IMR-90 (cell line): Measurements from ENCODE around the gene PEX5L. TPM values are rescaled to one million over a fixed set of nuclear protein-coding genes. Genes with fewer than 3 reads are reported as not detected.

Experiments
- ATAC-seq: fragments of 200-7000 bp; cut with Tn5 transposase; 2 replicates; pipeline ENCODE4 v1.9.1; 2020; ENCODE audit warnings: low read depth, mild to moderate bottlenecking, moderate library complexity
- BruUV-seq: library from RNA; stranded (reverse); fragments of 400-500 nt; replicated peaks from 2 replicates; lab custom pipeline; 2021; lab: Mats Ljungman, UMichigan
- CTCF ChIA-PET: fragments of 300-600 bp; formaldehyde crosslinking; extraction: SDS; loops from one replicate; lab custom pipeline; 2021; ENCODE audit warnings: antibody characterized with exemption; lab: Yijun Ruan, JAX
- POLR2A ChIA-PET: fragments of 300-600 bp; sonication (Branson Sonifier 250); formaldehyde crosslinking; loops from one replicate; lab custom pipeline; 2022; ENCODE audit warnings: antibody characterized with exemption; ENCODE audit not compliant: unreplicated experiment; lab: Charles Lee
- DNase-seq: peaks from one replicate; pipeline ENCODE4 v3.0.0; 2013
- H2AFZ ChIP-seq: replicated peaks from 2 replicates; pipeline ENCODE3; 2013; ENCODE audit warnings: low read length, mild to moderate bottlenecking; ENCODE audit not compliant: poor library complexity
- H2AK5ac ChIP-seq: 2 replicates; pipeline ENCODE4 v1.6.1; 2013; ENCODE audit warnings: low read depth, low read length, inconsistent platforms
- H2AK9ac ChIP-seq: replicated peaks from 2 replicates; pipeline ENCODE3; 2013; ENCODE audit warnings: mild to moderate bottlenecking, low read depth, low read length, moderate library complexity; ENCODE audit not compliant: poor library complexity
- H2BK120ac ChIP-seq: 2 replicates; pipeline ENCODE4 v1.6.1; 2013; ENCODE audit warnings: low read depth, low read length, inconsistent platforms
- H2BK15ac ChIP-seq: 3 replicates; pipeline ENCODE4 v1.6.1; 2013; ENCODE audit warnings: low read depth, low read length, inconsistent platforms
- H2BK20ac ChIP-seq: 2 replicates; pipeline ENCODE4 v1.6.1; 2013; ENCODE audit warnings: low read depth, mild to moderate bottlenecking, inconsistent platforms, low read length, moderate library complexity
- H2BK5ac ChIP-seq: 2 replicates; pipeline ENCODE4 v1.6.1; 2013; ENCODE audit warnings: mild to moderate bottlenecking, low read depth, low read length, inconsistent platforms; ENCODE audit not compliant: poor library complexity, severe bottlenecking
- H3K14ac ChIP-seq: replicated peaks from 2 replicates; pipeline ENCODE4 v1.6.1; 2013; ENCODE audit warnings: low read depth, low read length, inconsistent platforms
- H3K18ac ChIP-seq: 2 replicates; pipeline ENCODE4 v1.6.1; 2013; ENCODE audit warnings: low read depth, low read length, control low read depth
- H3K23ac ChIP-seq: 2 replicates; pipeline ENCODE4 v1.6.1; 2013; ENCODE audit warnings: low read depth, low read length, inconsistent platforms
- H3K27ac ChIP-seq: 2 replicates; pipeline ENCODE4 v1.5.1; 2013; ENCODE audit warnings: mild to moderate bottlenecking, control low read depth, low read length; ENCODE audit not compliant: insufficient read depth
- H3K27me3 ChIP-seq: 2 replicates; pipeline ENCODE4 v1.6.1; 2013; ENCODE audit warnings: low read length; ENCODE audit not compliant: control insufficient read depth, insufficient read depth
- H3K36me3 ChIP-seq: 2 replicates; pipeline ENCODE4 v1.6.1; 2013; ENCODE audit warnings: low read length, mixed read lengths; ENCODE audit not compliant: control insufficient read depth, insufficient read depth
- H3K4ac ChIP-seq: 2 replicates; pipeline ENCODE4 v1.6.1; 2013; ENCODE audit warnings: low read depth, low read length, inconsistent platforms
- H3K4me1 ChIP-seq: 2 replicates; pipeline ENCODE4 v1.6.1; 2013; ENCODE audit warnings: low read length, mixed read lengths; ENCODE audit not compliant: control insufficient read depth, insufficient read depth
- H3K4me2 ChIP-seq: 2 replicates; pipeline ENCODE4 v1.6.1; 2013; ENCODE audit warnings: low read depth, mild to moderate bottlenecking, control low read depth, low read length, moderate library complexity
- H3K4me3 ChIP-seq: 2 replicates; pipeline ENCODE4 v1.5.1; 2013; ENCODE audit warnings: low read depth, mild to moderate bottlenecking, control low read depth, low read length, moderate library complexity; ENCODE audit not compliant: insufficient read depth
- H3K56ac ChIP-seq: 2 replicates; pipeline ENCODE4 v1.6.1; 2013; ENCODE audit warnings: low read length, inconsistent platforms; ENCODE audit not compliant: insufficient read depth; ENCODE audit errors: extremely low read depth
- H3K79me1 ChIP-seq, 2 experiments: 2 replicates each; pipeline ENCODE4 v1.6.1; 2013; ENCODE audit warnings: low read length in 2 of 2, inconsistent platforms in 1 of 2, low read depth in 1 of 2
- H3K9ac ChIP-seq: 2 replicates; pipeline ENCODE4 v1.6.1; 2013; ENCODE audit warnings: low read depth, low read length, control low read depth
- H3K9me1 ChIP-seq: 2 replicates; pipeline ENCODE4 v1.6.1; 2013; ENCODE audit warnings: low read length, inconsistent platforms; ENCODE audit not compliant: insufficient read depth
- H3K9me3 ChIP-seq: 2 replicates; pipeline ENCODE4 v1.6.1; 2013; ENCODE audit warnings: low read length; ENCODE audit not compliant: control insufficient read depth, insufficient read depth
- H4K20me1 ChIP-seq: 2 replicates; pipeline ENCODE4 v1.6.1; 2013; ENCODE audit warnings: low read length, inconsistent platforms; ENCODE audit not compliant: insufficient read depth
- H4K5ac ChIP-seq: 2 replicates; pipeline ENCODE4 v1.6.1; 2013; ENCODE audit warnings: mild to moderate bottlenecking, low read depth, low read length, control low read depth
- H4K8ac ChIP-seq, 2 experiments: 2 replicates each; pipeline ENCODE4 v1.6.1; 2013; ENCODE audit warnings: low read depth in 2 of 2, low read length in 2 of 2, control low read depth in 1 of 2, inconsistent platforms in 1 of 2
- H4K91ac ChIP-seq: 2 replicates; pipeline ENCODE4 v1.6.1; 2013; ENCODE audit warnings: low read depth, low read length, inconsistent platforms; ENCODE audit not compliant: insufficient read depth
- BHLHE40 ChIP-seq: fragments of 150-350 bp; IDR thresholded peaks from 2 replicates; pipeline ENCODE4 v1.6.1; 2016; ENCODE audit warnings: mild to moderate bottlenecking, low read depth, low read length
- CEBPB ChIP-seq: IDR thresholded peaks from 2 replicates; pipeline ENCODE4 v1.6.1; 2012; ENCODE audit warnings: low read depth, low read length, improper control_type of control experiment
- CHD1 ChIP-seq: IDR thresholded peaks from 2 replicates; pipeline ENCODE4 v1.6.1; 2012; ENCODE audit warnings: low read depth, low read length, improper control_type of control experiment
- FOS ChIP-seq: fragments of 150-350 bp; IDR thresholded peaks from 2 replicates; pipeline ENCODE4 v1.6.1; 2016; ENCODE audit warnings: low read depth, low read length
- MAFK ChIP-seq: IDR thresholded peaks from 2 replicates; pipeline ENCODE4 v1.6.1; 2012; ENCODE audit warnings: low read depth, low read length, improper control_type of control experiment
- MAZ ChIP-seq: IDR thresholded peaks from 2 replicates; pipeline ENCODE4 v1.6.1; 2012; ENCODE audit warnings: low read depth, mild to moderate bottlenecking, low read length, improper control_type of control experiment, moderate library complexity, borderline replicate concordance
- MXI1 ChIP-seq: IDR thresholded peaks from 2 replicates; pipeline ENCODE4 v1.6.1; 2012; ENCODE audit warnings: low read depth, mild to moderate bottlenecking, low read length, moderate library complexity, borderline replicate concordance
- NFE2L2 ChIP-seq: fragments of 150-350 bp; IDR thresholded peaks from 2 replicates; pipeline ENCODE4 v1.6.1; 2016; ENCODE audit warnings: low read depth, mild to moderate bottlenecking, low read length
- POLR2A ChIP-seq: IDR thresholded peaks from 2 replicates; pipeline ENCODE4 v1.6.1; 2012; ENCODE audit warnings: mild to moderate bottlenecking, low read depth, low read length
- RAD21 ChIP-seq: IDR thresholded peaks from 2 replicates; pipeline ENCODE4 v1.6.1; 2012; ENCODE audit warnings: low read length, improper control_type of control experiment
- RCOR1 ChIP-seq: IDR thresholded peaks from 2 replicates; pipeline ENCODE4 v1.6.1; 2012; ENCODE audit warnings: mild to moderate bottlenecking, low read length, improper control_type of control experiment; ENCODE audit not compliant: insufficient replicate concordance
- RFX5 ChIP-seq: IDR thresholded peaks from 2 replicates; pipeline ENCODE4 v1.8.0; 2012; ENCODE audit warnings: low read depth, mild to moderate bottlenecking, low read length, moderate library complexity
- SMC3 ChIP-seq: fragments of 150-350 bp; IDR thresholded peaks from 2 replicates; pipeline ENCODE4 v1.6.1; 2016; ENCODE audit warnings: low read depth, mild to moderate bottlenecking, antibody characterized with exemption, low read length, moderate library complexity
- USF2 ChIP-seq: fragments of 150-350 bp; IDR thresholded peaks from 2 replicates; pipeline ENCODE4 v1.6.1; 2017; ENCODE audit warnings: mild to moderate bottlenecking, antibody characterized with exemption, low read length, low read depth
- WGBS, 2 experiments: methylation state at CpG; one replicate each; pipeline versions ENCODE4 v1.1.5 to v1.1.7; 2013; ENCODE audit warnings: missing lambda C conversion rate in 2 of 2; ENCODE audit not compliant: insufficient read length in 1 of 2; ENCODE audit errors: extremely low coverage in 2 of 2; 5-methylcytosine and 5-hydroxymethylcytosine counted together
- dilution Hi-C: fragments of 300-500 bp; cut with HindIII; formaldehyde crosslinking; loops from one replicate; pipeline ENCODE4 v1.14.3; 2018; ENCODE audit warnings: low sequenced_read_pairs; ENCODE audit not compliant: unreplicated experiment
- in situ Hi-C: fragments of 300-500 bp; cut with MboI; formaldehyde crosslinking; loops from 3 replicates; pipeline ENCODE4 v1.14.3; 2019; ENCODE audit warnings: low sequenced_read_pairs, inconsistent platforms, mixed read lengths
- intact Hi-C: fragments of 100-400 bp; cut with micrococcal nuclease; formaldehyde crosslinking; loops from 2 replicates; pipeline ENCODE4 v1.10.0; 2022
- polyA plus RNA-seq, 3 experiments: library from polyadenylated mRNA; depleted of rRNA; stranded (reverse); fragments of >200 nt; gene quantifications; 2 replicates each; pipeline ENCODE4 v1.2.3, GENCODE V29; 2012; ENCODE audit warnings: low replicate concordance in 1 of 3
- total RNA-seq: library from RNA; depleted of rRNA; stranded (reverse); fragments of >200 nt; gene quantifications from 2 replicates; pipeline ENCODE4 v1.2.3, GENCODE V29; 2012
- TF ChIP-seq, protein P1 (sequence below): conservative IDR thresholded peaks from 2 replicates; pipeline ENCODE4 v1.5.1; 2012; ENCODE audit warnings: mild to moderate bottlenecking, low read depth, low read length, improper control_type of control experiment
- TF ChIP-seq, protein P2 (sequence below): fragments of 150-350 bp; IDR thresholded peaks from 2 replicates; pipeline ENCODE4 v1.6.1; 2016; ENCODE audit warnings: low read depth, mild to moderate bottlenecking, low read length, moderate library complexity, borderline replicate concordance

Gene PEX5L
- total and polyA plus RNA-seq, 2 of the 4 experiments (the other 2 are of a cell fraction): not detected

DNA sequence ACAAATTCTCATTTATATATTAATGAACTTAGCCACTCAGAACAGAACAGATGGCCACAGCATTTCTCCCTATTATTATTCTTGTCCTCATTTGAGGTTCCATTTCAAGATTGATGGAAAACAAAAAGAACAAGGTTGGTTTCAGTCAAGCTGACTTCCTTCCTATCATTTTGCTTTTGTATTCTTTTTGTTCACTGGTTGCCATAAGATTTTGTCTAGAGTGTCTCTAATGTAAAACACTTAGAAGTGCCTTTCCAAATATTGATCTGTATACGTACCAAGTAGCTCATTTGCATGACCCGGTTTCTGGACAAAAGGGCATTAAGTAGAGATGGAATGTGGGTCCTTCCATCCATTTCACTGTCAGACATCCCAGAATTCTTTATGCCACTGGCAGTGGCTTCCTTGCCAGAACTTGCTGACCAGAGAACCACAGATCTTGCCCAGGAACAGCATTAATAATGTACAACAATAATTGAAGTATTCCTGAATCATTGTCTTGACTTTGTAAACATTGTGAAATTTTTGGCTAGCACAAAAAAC lies 63.8 kb downstream of the PEX5L start:
- Histone ChIP-seq H3K36me3 (no peaks in the 10 kb centered on the region), H3K4me2 (no peak overlapping the region), H3K4me1 (no peaks in the 10 kb centered on the region), H3K9me1 (no peaks in the 10 kb centered on the region), H4K8ac (no peak overlapping the region), H3K4ac (no peak overlapping the region), H2AFZ (no peak overlapping the region), H3K4me3 (no peak overlapping the region), H3K23ac (no peak overlapping the region), H4K91ac (no peak overlapping the region), H3K56ac (no peak overlapping the region), H2AK5ac (no peak overlapping the region), H2BK20ac (no peak overlapping the region), H2BK120ac (no peak overlapping the region), H3K27me3 (no peaks in the 10 kb centered on the region), H3K27ac (no peak overlapping the region), H2AK9ac (no peak overlapping the region), H4K5ac (no peak overlapping the region), H4K20me1 (no peaks in the 10 kb centered on the region), H3K9me3 (no peaks in the 10 kb centered on the region), H2BK5ac (no peak overlapping the region), H3K9ac (no peak overlapping the region), H3K79me1 (no peaks in the 10 kb centered on the region), H3K14ac (no peak overlapping the region), H3K18ac (no peak overlapping the region), H2BK15ac (no peak overlapping the region)
- no TSS peak for BruUV-seq
- intact Hi-C loops: no loop called here
- ChIA-PET POLR2A (no interaction called here), CTCF (no interaction called here)
- no peak for ATAC-seq
- in situ Hi-C loops: no loop called here
- dilution Hi-C loops: no loop called here
- no CpG with 5 or more reads among the region's 2 CpGs for WGBS, 2 experiments
- DNase-seq: no peak
- TF ChIP-seq MAFK: no peak
- TF ChIP-seq POLR2A: no peak
- TF ChIP-seq, protein P1, sequence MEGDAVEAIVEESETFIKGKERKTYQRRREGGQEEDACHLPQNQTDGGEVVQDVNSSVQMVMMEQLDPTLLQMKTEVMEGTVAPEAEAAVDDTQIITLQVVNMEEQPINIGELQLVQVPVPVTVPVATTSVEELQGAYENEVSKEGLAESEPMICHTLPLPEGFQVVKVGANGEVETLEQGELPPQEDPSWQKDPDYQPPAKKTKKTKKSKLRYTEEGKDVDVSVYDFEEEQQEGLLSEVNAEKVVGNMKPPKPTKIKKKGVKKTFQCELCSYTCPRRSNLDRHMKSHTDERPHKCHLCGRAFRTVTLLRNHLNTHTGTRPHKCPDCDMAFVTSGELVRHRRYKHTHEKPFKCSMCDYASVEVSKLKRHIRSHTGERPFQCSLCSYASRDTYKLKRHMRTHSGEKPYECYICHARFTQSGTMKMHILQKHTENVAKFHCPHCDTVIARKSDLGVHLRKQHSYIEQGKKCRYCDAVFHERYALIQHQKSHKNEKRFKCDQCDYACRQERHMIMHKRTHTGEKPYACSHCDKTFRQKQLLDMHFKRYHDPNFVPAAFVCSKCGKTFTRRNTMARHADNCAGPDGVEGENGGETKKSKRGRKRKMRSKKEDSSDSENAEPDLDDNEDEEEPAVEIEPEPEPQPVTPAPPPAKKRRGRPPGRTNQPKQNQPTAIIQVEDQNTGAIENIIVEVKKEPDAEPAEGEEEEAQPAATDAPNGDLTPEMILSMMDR: no peak
- no peak for TF ChIP-seq USF2
- no peak for TF ChIP-seq BHLHE40
- no peak for TF ChIP-seq MXI1
- TF ChIP-seq MAZ: no peak
- no peak for TF ChIP-seq SMC3
- TF ChIP-seq NFE2L2: no peak
- no peak for TF ChIP-seq RFX5
- no peak for TF ChIP-seq RCOR1
- no peak for TF ChIP-seq CHD1
- no peak for TF ChIP-seq FOS
- no peak for TF ChIP-seq RAD21
- TF ChIP-seq CEBPB: no peak
- TF ChIP-seq, protein P2, sequence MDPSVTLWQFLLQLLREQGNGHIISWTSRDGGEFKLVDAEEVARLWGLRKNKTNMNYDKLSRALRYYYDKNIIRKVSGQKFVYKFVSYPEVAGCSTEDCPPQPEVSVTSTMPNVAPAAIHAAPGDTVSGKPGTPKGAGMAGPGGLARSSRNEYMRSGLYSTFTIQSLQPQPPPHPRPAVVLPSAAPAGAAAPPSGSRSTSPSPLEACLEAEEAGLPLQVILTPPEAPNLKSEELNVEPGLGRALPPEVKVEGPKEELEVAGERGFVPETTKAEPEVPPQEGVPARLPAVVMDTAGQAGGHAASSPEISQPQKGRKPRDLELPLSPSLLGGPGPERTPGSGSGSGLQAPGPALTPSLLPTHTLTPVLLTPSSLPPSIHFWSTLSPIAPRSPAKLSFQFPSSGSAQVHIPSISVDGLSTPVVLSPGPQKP: no peak
